HG03442 (cell line): ENCODE data around the gene TFPI.
"Not testable (repeated sequence)": the region's sequence is repeated elsewhere in the genome, so short reads cannot be mapped to it uniquely, and the experiment has no call there.

Source experiments
- ATAC-seq: cut with Tn5 transposase; IDR thresholded peaks from one replicate; pipeline ENCODE4 v1.9.1; 2021; ENCODE audit warnings: mild to moderate bottlenecking, moderate library complexity; ENCODE audit not compliant: unreplicated experiment

Gene TFPI

DNA sequence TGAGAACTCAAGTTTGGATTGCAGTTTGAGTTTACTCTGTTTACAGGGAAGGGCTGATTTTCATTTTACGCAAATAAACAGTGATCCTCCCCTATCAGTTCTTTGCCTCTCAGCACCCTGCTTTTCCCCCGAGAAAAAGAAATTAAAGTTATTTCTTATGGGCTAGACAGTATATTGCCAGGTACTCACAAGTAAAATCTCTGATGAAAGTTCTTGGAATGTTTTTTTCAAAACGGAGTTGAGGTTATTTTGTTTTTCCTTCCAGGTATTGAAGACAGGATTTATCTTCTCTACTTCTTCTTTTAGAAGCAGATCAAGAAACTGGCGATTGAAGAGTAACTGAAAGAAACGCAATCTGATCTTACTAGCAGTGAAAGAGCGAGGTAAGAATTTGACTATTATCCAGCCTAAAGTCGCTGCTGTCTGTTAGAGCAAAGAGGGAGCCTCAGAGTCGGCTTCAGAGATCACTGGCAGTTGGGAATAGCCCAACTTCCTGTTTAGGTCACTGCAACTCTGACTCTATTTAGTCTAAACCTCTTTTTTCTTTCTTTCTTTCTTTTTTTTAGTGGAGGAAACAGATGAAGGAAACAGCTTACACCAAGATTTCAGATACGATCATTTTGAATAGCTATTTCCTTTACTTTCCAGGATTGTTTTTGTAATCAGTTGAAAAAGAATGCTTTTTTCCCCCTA lies at the start of gene TFPI:
TSS of gene TFPI (minus strand) at position 425 of the 693 bp plus-strand sequence. CDS start 50,667 bp downstream, outside the sequence.
- ATAC-seq, result no peak

DNA sequence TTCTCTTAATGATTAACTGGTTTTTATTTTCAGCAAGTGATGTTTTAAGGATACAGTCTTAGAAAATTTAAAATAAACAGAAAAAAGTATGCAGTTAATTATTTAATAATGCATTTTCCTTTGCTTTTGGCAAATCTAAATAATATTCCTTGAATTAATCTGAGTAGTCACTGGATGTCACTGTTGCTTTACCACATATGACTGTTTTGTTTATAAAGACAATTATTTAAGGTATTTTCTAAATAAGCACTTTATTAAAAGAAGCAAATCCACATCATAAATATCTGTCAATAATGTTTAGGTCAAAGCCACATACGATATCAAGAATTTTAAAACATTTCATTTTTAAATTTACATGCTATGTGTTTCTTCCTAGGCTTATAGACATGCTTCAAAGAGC lies 40.6 kb upstream of the TFPI start:
- ATAC-seq, result no peak

DNA sequence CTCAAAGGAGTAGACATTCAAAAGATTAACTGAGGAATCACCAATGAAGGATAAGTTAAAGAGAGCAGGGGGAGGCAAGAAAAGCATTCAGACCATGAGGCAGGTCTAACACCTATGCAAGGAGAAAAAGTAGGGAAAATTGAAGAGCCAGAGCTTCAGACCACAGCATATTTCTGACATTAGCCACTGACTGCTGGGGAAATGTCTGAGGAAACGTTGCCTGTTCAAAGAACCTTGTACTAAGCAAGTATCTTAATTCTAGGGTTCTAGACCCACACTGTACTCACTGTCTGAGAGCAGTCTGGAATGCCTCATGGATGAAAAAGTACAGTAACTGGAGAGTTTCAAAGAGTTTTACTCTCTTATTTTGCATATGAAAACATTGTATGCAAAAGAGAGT lies 39.5 kb upstream of the TFPI start:
- ATAC-seq, result no peak

DNA sequence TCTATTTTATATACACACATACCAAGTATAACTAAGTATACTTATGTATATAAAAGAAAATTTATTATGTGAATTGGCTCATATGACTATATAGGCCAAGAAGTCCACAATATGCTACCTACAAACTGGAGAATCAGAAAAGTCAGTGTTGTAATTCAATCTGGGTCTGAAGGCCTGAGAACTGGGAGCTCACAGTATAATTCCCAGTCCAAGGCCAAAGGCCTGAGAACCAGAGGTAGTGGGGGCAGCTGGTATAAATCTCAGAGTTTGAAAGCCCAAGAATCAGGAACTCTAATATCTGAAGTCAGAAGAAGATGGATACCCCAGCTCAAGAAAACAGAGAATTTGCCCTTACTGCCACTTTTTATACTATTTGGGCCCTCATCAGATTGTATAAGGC lies 38.9 kb upstream of the TFPI start:
- no peak for ATAC-seq

DNA sequence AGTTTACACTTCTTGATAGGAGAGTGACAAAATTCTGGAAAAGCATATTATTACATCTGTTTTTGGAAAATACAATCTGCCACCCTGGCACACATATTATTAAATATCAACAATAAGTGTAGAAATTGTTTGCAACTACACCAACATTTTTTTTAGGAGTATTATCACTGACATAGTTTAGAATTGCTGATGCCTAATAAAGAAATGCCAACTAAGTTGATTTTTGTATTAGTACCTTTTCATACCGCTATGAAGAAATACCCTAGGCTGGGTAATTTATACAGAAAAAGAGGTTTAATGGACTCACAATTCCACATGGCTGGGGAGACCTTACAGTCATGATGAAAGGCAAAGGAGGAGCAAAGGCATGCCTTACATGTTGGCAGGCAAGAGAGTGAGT lies 35.9 kb upstream of the TFPI start:
- no peak for ATAC-seq

DNA sequence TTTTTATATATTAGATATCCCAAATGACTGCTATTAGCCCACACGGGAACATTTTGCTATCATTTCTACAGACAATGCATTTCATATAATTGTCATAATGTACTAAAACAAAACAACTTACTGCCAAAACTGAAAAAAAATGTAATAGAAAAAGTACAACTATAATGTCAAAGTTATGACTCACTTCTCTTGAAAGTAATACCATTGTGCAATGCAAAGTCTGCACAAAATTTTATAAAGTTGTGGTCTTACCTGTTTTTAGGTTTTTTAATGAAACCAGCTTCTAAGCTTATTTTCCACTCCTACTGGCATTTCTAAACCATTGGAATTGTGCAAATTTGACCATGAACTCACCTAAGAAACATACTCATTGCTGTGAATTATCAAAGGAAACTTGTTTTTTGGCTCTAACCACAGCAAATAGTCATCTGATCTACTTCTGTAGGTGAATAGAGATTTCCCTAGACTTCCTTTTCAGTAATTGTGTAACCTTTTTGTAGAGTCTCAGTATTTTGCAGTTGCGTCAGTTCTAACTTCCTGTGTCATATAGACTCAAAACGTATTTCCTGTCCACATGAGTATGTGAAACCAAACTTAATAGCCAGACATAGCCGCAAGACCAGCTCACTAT lies 31.9 kb upstream of the TFPI start:
- ATAC-seq, result peak; percentile 86

DNA sequence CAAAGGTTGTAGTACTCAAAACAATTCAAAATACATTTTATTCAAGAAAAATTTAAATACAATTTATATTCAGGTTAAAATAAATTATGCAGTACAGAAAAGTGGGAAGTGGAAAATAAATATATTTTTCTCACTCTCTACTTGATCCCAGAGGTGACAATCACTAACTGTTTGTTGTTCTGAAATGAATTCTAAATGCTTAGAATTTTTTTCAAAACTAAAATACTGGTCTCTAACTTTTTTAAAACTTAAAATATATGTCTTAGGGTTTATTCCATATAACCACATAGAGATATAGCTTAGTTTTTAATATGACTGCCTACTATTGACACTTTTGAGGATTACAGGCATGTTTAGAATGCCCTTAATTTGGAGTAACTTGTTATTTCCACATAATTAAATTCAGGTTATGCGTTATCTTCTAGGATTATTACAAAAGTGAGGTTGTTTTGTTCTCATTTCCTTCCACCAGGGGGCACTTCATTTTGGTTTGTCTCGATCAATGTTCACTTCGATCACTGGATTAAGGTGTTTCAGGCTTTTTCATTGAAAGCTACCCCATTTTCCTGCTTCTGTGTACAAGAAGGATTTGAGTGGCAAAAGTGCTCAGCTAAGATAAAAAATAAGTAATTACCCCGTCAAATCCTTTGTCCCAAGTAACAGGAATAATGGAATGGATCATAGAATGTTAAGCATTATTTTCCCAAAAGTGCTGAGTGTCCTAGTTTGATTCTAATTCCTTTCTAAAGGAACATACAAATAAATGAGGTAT lies 27.1 kb upstream of the TFPI start:
- ATAC-seq, result peak; percentile 43

DNA sequence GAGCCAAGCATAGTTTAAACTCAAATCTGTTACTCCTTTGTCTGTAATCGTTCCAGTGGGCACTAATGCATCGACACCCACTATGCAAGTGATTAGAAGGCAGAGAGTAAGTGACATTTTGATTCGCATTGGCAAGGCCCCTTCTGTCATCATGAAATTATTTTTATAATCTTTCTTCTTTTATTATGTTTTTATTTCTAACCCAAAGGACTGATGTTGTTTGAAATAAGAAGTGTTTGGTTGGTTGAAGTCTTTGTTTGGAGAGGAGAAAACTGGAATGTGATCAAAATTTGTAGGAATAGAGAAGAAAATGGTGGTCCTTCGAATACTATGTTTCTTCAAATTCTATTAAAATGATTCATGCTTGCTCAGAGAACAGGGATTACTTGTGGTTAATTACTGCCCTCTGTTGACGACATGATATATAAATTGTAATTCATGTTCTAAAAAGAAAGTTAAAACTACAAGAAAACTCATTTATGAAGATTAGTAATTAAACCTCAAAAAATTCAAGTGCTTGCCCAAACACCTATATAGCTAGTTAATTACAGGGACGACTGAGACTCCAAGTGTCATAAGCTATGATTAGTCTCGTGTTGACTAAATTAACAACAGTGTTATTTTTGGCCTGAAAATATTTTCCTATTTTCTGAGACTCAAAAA lies 26.4 kb upstream of the TFPI start:
- peak; percentile 47 for ATAC-seq

DNA sequence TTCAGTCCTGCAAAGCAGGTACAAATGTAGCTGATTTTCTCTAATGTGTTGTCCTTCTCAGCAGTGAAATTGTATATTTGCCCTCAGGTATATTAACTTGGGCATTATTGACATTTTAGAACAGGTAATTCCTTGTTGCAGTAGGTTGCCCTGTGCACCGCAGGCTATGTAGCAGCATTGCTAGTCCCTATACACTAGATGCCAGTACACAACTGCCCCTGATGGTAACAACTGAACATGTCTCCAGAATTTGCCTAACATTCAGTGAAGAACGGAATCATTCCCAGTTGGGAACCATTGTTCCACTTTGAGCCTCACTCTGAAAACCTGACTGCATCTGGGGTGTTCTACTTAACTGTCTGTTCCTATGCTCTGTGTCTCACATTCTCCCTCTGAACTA lies 23.1 kb upstream of the TFPI start:
- ATAC-seq, result no peak

DNA sequence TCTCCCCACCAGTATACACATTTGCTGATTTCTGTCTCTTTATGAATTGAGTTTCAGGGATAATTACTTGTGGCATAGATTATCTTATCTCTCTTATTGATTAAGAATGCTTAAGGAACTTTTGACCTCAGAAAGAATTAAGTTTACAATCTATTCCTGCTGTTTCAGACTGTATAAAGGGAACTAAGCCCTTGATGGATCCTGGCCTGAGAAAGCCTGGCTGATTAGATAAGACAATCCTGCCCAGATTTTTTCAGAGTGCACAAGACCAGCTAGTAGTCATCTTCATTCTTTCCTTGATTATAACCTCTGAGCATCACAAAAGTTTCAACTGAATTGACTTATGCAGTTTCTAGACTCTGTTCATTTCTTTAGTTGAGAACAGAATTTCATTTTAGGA lies 22.7 kb upstream of the TFPI start:
- ATAC-seq, result no peak

DNA sequence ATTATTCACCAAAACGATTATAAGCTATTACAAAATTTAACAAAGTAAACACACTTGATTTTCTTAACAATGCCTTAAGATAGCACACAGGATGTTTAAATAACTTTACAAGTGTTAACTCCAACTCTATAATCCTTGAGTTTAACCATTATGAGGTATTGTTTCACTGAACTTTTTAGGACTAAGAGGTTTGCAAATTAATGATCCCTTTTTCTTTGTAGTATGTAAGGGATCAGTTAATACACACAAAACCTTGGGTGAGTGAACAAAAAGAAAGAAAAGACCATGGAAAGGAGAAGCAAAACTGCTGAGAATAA lies 21.5 kb upstream of the TFPI start:
- ATAC-seq, result no peak

DNA sequence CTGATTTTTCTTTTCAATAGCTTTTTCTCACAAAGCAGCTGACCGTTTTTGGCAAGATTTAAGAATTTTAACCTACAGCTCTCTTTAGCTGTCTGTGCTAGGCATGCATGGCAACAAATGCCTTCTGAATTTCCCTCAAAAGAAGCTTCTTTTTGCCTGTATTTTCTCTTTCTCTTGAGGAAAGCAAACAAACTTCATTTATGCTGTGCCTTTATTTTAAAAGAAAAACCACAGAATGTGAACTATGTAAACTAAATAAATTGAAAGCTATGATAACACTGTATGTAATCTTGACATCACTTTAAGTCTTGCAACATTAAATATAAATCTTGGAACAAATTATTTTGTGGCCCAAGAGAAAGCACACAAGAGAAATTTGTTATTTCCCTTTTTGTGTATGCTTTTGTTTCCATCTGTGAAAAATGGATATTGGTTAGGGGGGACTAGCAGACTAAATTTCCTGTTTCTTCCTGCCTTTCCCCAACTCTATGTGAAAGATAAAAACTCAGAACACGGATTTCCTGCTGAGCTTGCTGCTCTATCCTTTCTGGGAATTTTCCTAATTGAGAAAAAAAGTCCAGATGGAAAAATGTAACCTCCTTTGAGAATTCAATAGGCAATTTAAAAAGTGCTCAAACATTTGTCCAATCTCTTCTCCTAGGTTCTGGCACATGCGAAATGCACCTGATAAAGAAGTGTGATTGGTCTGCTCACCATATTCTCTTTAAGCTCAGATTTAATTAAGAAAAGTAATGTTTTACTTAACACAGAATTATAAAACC lies 20.9 kb upstream of the TFPI start:
- no peak for ATAC-seq

DNA sequence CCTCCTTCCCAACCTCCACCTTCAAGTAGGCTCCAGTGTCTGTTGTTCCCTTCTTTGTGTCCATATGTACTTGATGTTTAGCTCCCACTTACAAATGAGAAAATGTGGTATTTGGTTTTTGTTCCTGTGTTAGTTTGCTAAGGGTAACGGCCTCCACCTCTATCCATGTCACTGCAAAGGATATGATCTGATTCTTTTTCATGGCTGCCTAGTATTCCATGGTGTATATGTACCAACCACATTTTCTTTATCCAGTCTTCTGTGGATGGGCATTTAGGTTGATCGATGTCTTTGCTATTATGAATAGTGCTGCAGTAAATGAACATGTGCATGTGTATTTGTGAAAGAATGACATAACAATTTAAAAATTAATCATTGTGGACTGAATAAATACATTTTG lies 19.5 kb upstream of the TFPI start:
- no peak for ATAC-seq

DNA sequence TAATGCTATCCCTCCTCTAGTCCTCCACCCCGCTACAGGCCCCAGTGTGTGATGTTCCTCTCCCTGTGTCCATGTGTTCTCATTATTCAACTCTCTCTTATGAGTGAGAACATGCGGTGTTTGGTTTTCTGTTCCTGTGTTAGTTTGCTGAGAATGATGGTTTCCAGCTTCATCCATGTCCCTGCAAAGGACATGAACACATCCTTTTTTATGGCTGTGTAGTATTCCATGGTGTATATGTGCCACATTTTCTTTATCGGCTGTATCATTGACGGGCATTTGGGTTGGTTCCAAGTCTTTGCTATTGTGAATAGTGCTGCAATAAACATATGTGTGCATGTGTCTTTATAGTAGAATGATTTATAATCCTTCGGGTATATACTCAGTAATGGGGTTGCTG lies 17.8 kb upstream of the TFPI start:
- ATAC-seq, result not testable (repeated sequence)

DNA sequence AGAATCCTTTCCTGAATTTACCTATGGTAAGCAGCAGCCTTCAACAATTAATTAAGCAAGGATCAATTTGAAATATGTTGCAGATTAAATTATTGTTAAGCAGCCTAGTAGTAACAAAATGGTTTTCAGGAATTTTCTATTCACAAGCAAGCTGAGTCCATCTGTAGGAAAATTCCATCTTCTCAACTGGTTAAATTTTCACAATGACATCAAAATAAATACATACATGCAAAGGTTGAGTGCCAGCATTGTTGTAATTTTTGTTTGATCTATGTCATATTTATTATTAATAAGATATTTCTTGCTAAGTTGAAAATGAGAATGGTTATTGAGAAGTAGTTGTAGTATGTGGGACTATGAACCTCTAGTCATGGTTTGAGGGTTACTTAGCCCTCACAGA lies 15.3 kb upstream of the TFPI start:
- no peak for ATAC-seq

DNA sequence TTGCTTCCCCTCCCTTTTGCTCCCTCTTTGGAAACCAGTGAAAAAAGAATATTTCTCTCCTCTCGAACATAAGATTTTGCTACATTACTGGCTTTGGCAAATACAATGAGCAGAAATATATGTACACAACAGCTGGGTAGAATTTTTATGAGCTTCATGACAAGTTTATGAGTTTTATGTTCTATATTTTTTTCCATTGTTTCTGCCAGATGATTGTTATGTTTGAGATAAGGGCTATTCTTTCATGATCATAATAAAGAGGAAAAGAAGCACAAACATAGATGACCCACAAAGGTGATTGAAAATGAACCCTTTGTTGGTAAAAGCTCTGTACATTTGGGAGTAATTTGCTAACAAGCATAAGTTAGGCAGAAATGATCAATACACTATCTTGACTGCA lies 14.8 kb upstream of the TFPI start:
- ATAC-seq, result no peak

DNA sequence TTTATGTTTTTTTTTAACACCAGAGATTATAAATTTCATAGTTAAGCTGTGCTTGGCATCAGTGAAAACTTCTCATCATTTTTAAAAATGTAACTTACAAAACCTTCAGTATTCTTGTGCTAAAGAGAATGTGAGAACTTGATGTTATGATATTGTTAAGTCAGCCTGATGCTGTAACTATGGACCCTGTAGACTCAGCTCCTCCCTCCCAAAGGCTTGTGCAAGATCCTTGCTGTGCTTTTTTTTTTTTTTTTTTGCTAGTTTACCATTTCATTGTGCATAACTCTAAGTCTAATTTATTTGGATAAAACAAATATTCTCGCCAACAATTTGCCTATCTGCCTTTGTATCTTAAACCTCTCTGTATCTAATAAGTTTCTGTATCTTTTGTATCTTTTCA lies 12.9 kb upstream of the TFPI start:
- ATAC-seq, result no peak

DNA sequence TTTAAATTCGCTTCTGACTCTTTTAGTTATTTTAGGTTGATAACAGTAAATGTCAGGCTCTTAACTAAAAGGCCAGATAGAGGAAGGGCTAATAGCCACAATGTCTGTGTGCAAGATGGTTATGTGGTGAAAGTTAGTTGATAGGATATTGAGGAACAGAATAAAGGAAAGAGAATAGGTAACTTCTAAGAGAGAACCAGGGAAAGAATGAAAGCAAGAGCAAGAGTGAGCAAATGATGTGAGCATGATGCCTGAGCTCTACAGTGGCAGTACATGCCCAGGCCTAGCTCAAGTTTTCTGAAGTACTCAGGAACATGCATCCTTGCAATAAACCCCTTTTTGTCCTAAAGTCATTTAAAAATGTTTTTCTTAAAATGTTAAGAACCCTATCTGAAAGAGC lies 12.5 kb upstream of the TFPI start:
- no peak for ATAC-seq

DNA sequence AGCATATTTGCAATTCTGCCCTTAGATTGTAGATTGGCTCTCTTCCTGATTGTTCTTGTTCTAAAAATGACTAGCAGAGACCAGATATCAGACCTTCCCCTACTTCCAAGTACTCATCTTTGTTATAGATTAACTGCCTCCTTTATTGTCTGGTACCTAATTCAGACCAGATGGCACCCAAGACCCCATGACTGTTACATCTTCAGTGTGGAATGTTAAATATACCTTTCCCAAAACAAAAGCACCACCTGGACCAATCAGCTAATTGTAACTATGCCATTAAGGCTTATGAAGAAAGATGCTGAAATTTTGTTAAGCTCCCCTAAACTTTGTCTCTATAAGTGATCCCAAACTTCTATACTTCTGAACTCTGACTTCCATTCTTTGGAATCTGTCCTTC lies 12.0 kb upstream of the TFPI start:
- no peak for ATAC-seq

DNA sequence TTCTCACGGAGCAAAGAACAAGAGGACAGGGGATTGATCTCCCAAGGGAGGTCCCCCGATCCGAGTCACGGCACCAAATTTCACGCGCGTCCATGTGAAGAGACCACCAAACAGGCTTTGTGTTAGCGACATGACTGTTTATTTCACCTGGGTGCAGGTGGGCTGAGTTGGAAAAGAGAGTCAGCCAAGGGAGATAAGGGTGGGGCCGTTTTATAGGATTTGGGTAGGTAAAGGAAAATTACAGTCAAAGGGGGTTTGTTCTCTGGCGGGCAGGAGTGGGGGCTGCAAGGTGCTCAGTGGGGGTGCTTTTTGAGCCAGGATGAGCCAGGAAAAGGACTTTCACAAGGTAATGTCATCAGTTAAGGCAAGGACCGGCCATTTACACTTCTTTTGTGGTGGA lies 11.4 kb upstream of the TFPI start:
- ATAC-seq, result not testable (repeated sequence)

DNA sequence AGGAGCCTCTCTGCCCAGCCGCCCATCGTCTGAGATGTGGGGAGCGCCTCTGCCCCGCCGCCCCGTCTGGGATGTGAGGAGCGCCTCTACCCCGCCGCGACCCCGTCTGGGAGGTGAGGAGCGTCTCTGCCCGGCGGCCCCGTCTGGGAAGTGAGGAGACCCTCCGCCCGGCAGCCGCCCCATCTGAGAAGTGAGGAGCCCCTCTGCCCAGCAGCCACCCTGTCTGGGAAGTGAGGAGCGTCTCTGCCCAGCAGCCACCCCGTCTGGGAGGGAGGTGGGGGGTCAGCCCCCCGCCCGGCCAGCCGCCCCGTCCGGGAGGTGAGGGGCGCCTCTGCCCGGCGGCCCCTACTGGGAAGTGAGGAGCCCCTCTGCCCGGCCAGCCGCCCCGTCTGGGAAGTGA lies 2.3 kb upstream of the TFPI start:
- ATAC-seq, result not testable (repeated sequence)
